EL (cell line): Measurements from ENCODE around the gene TNFRSF21.

ENCODE experiments used
- DNase-seq: peaks from one replicate; pipeline ENCODE4 v3.0.0-alpha.2; 2016

TNFRSF21 gene

DNA sequence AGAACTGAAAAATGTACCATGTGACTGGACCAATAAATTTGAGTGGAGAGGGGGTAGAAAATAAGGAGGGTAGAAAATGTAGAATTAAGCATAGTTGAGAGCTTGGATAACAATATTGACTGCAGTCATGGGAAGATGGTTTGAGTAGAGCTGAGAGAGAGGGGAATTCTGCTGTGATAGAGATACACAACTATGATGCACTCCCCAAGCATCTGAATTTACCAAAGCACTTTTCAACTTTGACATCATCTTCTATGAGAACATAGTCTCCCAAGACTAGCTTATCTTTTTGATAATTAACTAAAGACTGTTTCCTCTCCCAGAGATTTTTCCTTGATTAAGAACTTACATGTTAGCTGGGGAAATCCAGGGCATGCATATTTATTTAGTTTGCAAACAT, 103.1 kb downstream of the TNFRSF21 start:
- DNase-seq: no peak

- DNase-seq: no peak
Observed at GRCh38 chr6:47203938-47204611, 105.6 kb downstream of the TNFRSF21 start.

GRCh38 chr6:47203266-47203937, 106.3 kb downstream of the TNFRSF21 start:
- DNase-seq: no peak

DNA sequence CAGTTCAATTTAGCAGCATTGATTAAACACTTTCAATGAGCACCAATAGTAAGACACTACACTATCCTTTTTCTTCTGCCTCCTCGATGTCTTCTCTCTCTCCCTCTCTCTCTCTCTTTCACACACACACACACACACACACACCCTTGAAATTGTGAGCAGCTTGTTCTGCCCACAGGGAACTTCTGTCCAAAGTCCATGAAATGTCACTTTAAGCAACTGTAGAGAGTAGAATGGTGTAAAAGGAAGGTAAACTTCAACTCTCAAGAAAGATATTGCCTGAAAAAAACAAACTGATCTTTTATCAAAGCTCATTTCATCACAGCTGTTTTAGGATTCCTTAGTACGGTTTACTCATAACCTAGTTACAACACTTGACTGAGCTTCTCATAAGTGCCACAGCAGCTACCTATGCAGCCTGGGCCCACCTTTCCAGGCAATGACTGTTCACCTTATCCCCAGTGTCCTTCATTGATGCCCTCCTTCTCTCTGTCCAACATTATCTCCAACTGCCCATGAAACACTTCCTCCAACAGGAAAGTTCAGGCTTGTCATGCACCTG, 107.0 kb downstream of the TNFRSF21 start:
- DNase-seq: no peak

DNA sequence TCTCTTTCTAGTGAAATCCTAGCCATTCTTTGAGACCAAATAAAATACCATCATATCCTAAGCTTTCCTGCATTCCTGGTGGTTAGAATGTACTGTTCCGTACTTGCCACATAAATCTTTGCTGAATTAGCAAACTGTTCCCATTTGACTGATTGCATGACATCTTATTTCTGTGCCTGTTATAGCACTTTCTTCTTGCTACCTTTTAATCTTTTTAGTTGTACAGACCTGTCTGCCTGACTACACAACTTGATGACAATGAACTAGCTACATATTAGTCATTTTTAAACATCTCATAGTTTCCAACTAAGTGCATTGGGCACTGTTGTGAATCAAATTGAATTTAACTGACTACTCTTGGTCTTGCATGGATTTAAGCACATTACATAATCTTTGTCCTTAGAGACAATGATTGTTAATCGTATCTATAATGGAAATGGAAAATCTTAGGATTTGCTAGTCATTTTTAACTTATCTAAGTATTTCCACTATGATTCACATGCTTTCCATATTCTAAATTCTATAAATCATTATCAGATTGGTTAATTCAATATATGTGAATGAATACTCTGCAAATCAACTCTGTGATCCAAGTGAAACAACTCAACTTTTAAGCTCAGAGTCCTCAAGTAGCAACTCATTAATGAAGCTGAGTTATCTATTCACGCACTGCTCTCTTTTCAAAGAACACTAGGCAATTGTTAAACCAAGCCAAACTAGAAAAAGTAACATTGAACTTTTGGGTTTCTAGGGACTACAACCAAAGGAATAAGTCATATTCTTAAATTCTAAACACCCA, 109.0 kb downstream of the TNFRSF21 start:
- no peak for DNase-seq

DNA sequence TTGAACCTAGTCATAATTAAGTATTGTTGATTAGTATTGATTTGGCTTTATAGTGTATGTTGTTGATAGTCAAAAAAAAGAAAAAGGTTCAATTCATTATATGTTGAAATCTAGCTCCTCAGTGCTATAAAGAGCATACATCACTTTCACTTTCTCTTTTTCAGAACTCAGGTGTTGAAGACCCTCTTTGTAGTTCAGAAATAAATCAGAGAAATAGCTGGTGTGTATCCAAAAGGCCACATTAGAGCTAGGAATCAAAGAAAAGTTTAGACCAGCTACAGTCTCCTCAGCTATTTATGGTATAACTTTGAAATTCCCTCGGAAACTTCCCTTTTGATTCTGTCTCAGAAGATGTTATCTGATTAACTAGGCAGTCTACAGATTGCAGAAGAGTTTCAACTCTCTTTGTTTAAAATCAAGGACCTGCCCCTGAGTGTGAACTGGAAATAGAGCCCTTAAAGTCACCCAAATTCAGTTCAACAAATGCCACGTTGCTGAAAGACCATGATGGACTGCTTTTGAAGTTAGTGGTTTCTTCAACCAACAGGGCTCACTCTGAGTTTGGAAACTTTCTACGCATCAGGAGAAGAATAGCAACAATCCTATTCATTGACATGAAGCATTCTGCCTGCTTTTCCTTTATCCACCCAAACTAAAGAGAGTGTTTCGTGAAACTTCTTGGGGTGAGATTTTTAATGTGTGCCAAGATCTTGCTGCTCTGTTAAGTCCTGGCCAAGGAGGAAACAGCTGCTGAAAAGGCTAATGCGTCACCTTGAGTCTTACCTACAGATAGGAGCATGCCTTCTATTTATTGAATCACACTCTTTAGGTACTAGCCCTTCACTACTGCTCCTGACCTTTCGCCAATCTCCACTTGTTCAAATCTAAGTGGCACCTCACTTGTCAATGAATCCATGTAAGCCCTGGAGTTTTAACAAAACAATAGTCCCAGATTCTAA, 111.7 kb downstream of the TNFRSF21 start:
- DNase-seq: no peak

GRCh38 chr6:47196113-47196512, 113.6 kb downstream of the TNFRSF21 start:
- DNase-seq: no peak

- no peak for DNase-seq
Observed at GRCh38 chr6:47195011-47195650, 114.6 kb downstream of the TNFRSF21 start.

- peak; percentile 75 for DNase-seq
Observed at GRCh38 chr6:47188588-47189021, 121.1 kb downstream of the TNFRSF21 start.

DNA sequence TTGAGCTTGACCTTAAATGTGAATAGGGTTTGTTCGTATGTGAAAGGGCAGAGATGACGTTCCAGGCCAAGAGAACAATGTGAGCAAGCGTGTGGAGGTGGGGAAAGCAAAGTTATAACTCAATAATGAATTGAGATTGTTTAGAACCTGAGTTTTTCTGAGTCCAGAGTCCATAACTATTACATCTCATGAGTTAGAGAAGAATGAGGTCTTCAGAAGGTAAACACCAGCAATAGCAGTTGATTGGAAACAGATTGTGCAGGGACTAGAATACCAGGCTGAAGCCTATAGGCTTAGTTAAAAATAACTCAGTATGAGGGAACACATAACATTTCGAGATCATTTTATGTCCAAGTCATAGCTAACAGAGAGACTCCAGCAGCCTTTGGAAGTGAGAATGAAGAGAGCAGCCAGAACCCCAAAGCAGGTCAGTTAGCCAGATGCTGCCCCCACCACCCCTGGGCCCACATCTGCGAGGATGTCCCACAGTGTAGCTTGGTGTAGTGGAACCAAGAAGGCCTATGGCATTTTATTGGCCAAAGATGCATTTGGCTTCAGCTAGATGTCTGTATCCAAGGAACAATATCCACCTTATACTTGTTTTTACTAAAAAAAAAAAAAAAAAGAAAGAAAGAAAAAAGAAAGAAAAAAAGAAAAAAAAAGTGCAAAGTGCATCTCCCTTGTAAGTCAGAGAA, 121.7 kb downstream of the TNFRSF21 start:
- peak; percentile 27 for DNase-seq

DNA sequence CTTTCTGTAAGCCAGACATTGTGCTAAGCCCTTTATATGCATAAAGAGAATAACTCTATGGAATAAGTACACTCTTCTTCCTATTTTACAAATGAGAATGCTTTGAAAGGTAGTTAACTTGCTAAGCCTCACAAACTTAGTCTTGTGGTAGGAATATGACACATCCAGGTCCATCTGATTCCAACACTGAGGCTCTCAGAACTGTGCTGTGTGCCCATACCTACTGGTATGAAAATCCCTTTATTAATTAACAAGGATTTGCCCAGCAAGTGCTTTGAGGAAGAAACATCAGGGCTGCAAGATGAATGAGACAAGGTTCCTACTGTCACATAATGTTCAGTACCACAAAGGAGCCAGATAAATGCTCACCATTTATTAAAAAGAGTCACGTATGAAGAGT, 122.6 kb downstream of the TNFRSF21 start:
- no peak for DNase-seq

DNA sequence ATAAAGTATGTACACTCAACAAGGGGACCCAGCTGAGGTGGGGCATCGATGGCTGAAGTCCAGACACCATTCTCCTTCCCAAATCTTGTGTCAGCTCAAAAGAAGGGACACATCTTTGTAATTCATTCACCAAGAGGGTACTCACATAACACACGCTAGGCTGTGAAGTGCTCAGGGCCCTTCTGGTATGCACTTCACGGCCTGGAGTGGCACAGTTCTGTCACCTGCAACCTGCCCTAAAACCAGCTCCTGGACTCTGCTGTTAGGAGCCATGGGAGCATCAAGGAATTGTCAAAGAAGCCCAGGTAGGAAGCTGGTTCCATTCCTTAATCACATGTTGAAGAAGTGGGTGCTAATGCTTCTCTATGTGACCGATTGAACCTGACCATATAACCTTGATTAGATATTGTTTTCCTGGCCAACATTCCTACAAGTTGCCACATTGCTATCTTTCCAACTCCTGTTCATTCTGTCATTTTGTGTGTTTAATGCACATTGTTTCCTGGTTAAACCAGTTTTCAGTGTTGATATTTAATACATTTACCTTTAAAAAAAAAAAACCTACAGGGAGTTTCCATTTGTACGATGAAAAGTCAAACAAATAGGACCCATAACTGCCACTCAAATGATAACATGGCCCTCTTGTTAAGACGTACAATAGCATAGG, 127.3 kb downstream of the TNFRSF21 start:
- DNase-seq: no peak

GRCh38 chr6:47181681-47182080, 128.0 kb downstream of the TNFRSF21 start:
- no peak for DNase-seq
